ENCODE measurements around the gene OBP2A. TPM values are rescaled to one million over a fixed set of nuclear protein-coding genes. Genes with fewer than 3 reads are reported as not detected.

The OBP2A gene
- total and polyA plus RNA-seq, 10 of the 15 experiments (the other 5 are each of a cell fraction or from before 2014, with no cell fraction given) = not detected

DNA sequence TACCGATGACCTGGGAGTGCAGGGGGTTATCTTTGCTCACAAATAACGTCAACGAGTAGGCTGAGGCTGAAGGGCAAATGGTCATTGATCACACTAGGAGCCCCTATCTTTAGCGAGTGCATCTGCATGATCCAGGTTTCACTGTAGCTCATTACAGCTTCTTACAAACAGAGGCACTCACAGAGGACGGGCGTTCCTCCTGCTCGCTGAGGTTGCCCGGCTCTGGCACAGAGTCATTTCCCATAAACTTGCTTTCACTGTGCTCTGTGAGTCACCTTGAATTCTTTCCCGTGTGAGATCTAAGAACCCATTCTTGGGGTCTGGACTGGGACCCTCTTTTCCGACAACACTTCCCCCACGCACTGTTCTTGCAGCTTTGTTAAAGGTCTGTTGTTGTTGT, 13.7 kb downstream of the OBP2A start (continued):
- TF ChIP-seq, protein P1, sequence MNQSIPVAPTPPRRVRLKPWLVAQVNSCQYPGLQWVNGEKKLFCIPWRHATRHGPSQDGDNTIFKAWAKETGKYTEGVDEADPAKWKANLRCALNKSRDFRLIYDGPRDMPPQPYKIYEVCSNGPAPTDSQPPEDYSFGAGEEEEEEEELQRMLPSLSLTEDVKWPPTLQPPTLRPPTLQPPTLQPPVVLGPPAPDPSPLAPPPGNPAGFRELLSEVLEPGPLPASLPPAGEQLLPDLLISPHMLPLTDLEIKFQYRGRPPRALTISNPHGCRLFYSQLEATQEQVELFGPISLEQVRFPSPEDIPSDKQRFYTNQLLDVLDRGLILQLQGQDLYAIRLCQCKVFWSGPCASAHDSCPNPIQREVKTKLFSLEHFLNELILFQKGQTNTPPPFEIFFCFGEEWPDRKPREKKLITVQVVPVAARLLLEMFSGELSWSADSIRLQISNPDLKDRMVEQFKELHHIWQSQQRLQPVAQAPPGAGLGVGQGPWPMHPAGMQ (IDR thresholded peaks at IDR 0.05; ENCODE audit: borderline replicate concordance) = no peak
- TF ChIP-seq, protein P2, sequence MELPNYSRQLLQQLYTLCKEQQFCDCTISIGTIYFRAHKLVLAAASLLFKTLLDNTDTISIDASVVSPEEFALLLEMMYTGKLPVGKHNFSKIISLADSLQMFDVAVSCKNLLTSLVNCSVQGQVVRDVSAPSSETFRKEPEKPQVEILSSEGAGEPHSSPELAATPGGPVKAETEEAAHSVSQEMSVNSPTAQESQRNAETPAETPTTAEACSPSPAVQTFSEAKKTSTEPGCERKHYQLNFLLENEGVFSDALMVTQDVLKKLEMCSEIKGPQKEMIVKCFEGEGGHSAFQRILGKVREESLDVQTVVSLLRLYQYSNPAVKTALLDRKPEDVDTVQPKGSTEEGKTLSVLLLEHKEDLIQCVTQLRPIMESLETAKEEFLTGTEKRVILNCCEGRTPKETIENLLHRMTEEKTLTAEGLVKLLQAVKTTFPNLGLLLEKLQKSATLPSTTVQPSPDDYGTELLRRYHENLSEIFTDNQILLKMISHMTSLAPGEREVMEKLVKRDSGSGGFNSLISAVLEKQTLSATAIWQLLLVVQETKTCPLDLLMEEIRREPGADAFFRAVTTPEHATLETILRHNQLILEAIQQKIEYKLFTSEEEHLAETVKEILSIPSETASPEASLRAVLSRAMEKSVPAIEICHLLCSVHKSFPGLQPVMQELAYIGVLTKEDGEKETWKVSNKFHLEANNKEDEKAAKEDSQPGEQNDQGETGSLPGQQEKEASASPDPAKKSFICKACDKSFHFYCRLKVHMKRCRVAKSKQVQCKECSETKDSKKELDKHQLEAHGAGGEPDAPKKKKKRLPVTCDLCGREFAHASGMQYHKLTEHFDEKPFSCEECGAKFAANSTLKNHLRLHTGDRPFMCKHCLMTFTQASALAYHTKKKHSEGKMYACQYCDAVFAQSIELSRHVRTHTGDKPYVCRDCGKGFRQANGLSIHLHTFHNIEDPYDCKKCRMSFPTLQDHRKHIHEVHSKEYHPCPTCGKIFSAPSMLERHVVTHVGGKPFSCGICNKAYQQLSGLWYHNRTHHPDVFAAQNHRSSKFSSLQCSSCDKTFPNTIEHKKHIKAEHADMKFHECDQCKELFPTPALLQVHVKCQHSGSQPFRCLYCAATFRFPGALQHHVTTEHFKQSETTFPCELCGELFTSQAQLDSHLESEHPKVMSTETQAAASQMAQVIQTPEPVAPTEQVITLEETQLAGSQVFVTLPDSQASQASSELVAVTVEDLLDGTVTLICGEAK (IDR thresholded peaks at IDR 0.05; ENCODE audit: borderline replicate concordance) = no peak
- TF ChIP-seq, protein P3, sequence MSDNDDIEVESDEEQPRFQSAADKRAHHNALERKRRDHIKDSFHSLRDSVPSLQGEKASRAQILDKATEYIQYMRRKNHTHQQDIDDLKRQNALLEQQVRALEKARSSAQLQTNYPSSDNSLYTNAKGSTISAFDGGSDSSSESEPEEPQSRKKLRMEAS (IDR thresholded peaks at IDR 0.05; ENCODE audit: low read depth, low read length) = no peak
- no peak for TF ChIP-seq EGR1 (IDR thresholded peaks at IDR 0.05; ENCODE audit: borderline replicate concordance in 1 of 2, low read depth in 2 of 2, low read length in 2 of 2)

DNA sequence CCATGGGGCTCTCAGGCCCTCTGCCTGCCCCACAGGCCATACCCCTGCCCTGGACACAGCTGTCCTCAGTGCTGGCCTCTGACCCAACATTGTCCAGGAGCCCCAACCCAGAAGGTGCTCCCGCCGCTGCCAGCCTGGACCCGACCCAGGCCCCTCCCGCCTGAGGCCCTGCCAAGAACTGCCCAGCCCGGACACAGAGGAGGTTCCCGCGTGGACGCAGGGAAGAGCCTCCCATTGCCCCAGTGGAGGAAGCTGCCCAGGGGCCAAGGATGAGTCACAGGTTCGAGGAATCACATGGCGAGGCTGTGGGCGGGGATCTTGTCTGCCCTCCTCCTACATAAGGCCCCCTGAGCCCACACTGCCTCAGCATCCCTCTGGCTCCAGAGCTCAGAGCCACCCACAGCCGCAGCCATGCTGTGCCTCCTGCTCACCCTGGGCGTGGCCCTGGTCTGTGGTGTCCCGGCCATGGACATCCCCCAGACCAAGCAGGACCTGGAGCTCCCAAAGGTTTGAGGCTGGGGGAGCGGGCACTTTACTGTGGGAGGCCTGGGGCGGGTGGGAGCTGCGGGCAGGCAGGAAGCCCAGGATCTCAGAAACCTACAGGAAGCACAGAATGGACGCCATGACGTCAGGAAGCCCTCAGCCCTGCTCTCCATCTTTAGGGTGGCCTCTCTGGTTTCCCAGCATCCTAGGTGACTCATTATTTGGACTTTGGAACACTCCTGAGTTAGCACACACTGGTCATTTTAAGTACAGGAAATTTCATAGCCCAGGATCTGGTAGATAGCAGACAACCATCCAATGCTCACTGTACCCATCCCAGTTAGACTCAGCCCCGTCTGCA, 15.7 kb downstream of the OBP2A start, which contains the start of gene PAEP:
TSS of gene PAEP (plus strand) at position 366 of the 844 bp plus-strand sequence.
- RAD21 ChIA-PET (ENCODE audit: unreplicated experiment) = no interaction called here
- CTCF ChIA-PET = no interaction called here
- no peak within 1 kb of the TSS for H2AFZ ChIP-seq (ENCODE audit: control insufficient read depth, low read depth, low read length)
- no peaks in the 10 kb centered on the region for H3K79me2 ChIP-seq (ENCODE audit: control insufficient read depth, insufficient read depth, low read length)
- SMC1A ChIA-PET (ENCODE audit: uncharacterized antibody, unreplicated experiment) = no interaction called here
- H3K4me1 ChIP-seq (ENCODE audit: control insufficient read depth, insufficient read depth, low read length) = no peaks in the 10 kb centered on the region
- H3K9me3 ChIP-seq (replicated peaks; ENCODE audit: control insufficient read depth, insufficient read depth, low read length) = no peaks in the 10 kb centered on the region
- no peak within 1 kb of the TSS for H3K27ac ChIP-seq (ENCODE audit: control insufficient read depth, insufficient read depth)
- no peaks in the 10 kb centered on the region; a peak in 1 of 4 replicates for H3K27me3 ChIP-seq (replicated peaks in 1 of 2; ENCODE audit: control insufficient read depth in 2 of 2, insufficient read depth in 2 of 2, low read length in 1 of 2)
- H3K9ac ChIP-seq (ENCODE audit: control insufficient read depth, insufficient read depth, low read length) = no peak within 1 kb of the TSS
- ATAC-seq (no peak), DNase-seq (ENCODE audit: low read depth, low spot score) (no peak), FAIRE-seq (no peak)
- intact Hi-C loops (cut with micrococcal nuclease; ENCODE audit: unreplicated experiment) (no loop called here), in situ Hi-C loops (cut with MboI) (no loop called here)
- H3K4me3 ChIP-seq = no peak within 1 kb of the TSS
- no TSS peak for BruUV-seq (replicated peaks)
- H3K4me2 ChIP-seq (ENCODE audit: control insufficient read depth, insufficient read depth) = no peak within 1 kb of the TSS
- POLR2A ChIA-PET = no interaction called here
- no peaks in the 10 kb centered on the region for H4K20me1 ChIP-seq (ENCODE audit: control insufficient read depth, insufficient read depth)
- TF ChIP-seq SUPT20H (IDR thresholded peaks at IDR 0.05; ENCODE audit: borderline replicate concordance, control insufficient read depth, low read depth, low read length) (no peak), CREM (IDR thresholded peaks at IDR 0.05; ENCODE audit: low read depth) (no peak), IKZF1 (conservative IDR thresholded peaks at IDR 0.05) (no peak), RAD51 (IDR thresholded peaks at IDR 0.05) (no peak), TCF7 (IDR thresholded peaks at IDR 0.05; ENCODE audit: borderline replicate concordance) (no peak), JUND (IDR thresholded peaks at IDR 0.05; ENCODE audit: low read depth, low read length) (no peak), RBBP5 (conservative IDR thresholded peaks at IDR 0.05) (no peak)
- TF ChIP-seq, protein P4, sequence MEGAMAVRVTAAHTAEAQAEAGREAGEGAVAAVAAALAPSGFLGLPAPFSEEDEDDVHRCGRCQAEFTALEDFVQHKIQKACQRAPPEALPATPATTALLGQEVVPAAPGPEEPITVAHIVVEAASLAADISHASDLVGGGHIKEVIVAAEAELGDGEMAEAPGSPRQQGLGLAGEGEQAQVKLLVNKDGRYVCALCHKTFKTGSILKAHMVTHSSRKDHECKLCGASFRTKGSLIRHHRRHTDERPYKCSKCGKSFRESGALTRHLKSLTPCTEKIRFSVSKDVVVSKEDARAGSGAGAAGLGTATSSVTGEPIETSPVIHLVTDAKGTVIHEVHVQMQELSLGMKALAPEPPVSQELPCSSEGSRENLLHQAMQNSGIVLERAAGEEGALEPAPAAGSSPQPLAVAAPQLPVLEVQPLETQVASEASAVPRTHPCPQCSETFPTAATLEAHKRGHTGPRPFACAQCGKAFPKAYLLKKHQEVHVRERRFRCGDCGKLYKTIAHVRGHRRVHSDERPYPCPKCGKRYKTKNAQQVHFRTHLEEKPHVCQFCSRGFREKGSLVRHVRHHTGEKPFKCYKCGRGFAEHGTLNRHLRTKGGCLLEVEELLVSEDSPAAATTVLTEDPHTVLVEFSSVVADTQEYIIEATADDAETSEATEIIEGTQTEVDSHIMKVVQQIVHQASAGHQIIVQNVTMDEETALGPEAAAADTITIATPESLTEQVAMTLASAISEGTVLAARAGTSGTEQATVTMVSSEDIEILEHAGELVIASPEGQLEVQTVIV (IDR thresholded peaks at IDR 0.05; ENCODE audit: borderline replicate concordance, partially characterized antibody) = no peak
- H3K36me3 ChIP-seq (ENCODE audit: control insufficient read depth in 2 of 2, insufficient read depth in 2 of 2, low read length in 1 of 2) = no peaks in the 10 kb centered on the region
- 40% methylated on average over 18 of the region's 20 CpGs for WGBS (ENCODE audit: insufficient coverage, insufficient replicate concordance, low lambda C conversion rate, missing lambda C conversion rate)

Data from GM12878 (cell line).